Neural cell (in vitro differentiated cells): Measurements from ENCODE around the gene TRAF3. TPM values are rescaled to one million over a fixed set of nuclear protein-coding genes. Genes with fewer than 3 reads are reported as not detected.

Source experiments
- H2AFZ ChIP-seq: fragments of 200-600, 300-800 bp; sonication (generic), shearing (Covaris generic); 2 replicates; pipeline ENCODE4 v1.6.0; 2014; ENCODE audit warnings: low read depth, mild to moderate bottlenecking, antibody characterized with exemption, low read length, moderate library complexity
- H3F3A ChIP-seq: fragments of 200-600 bp; shearing (Covaris generic); 2 replicates; pipeline ENCODE4 v1.6.1; 2016; ENCODE audit warnings: mild to moderate bottlenecking, moderate library complexity, mixed read lengths, antibody characterized with exemption, low read length; ENCODE audit not compliant: insufficient read depth, poor library complexity, severe bottlenecking
- H3K27ac ChIP-seq: fragments of 200-600, 300-800 bp; sonication (generic), shearing (Covaris generic); 2 replicates; pipeline ENCODE4 v1.5.1; 2014; ENCODE audit warnings: mild to moderate bottlenecking, low read length, moderate library complexity
- H3K27me3 ChIP-seq: fragments of 300-800, 200-600 bp; sonication (generic), shearing (Covaris generic); 2 replicates; pipeline ENCODE4 v1.6.0; 2014; ENCODE audit warnings: mild to moderate bottlenecking, low read depth, low read length, moderate library complexity; ENCODE audit not compliant: insufficient read depth
- H3K36me3 ChIP-seq: fragments of 300-800, 200-600 bp; sonication (generic), shearing (Covaris generic); 2 replicates; pipeline ENCODE4 v1.5.1; 2014; ENCODE audit warnings: mild to moderate bottlenecking, antibody characterized with exemption, low read length, moderate library complexity; ENCODE audit not compliant: insufficient read depth
- H3K4me2 ChIP-seq: fragments of 300-800, 200-600 bp; sonication (generic), shearing (Covaris generic); 2 replicates; pipeline ENCODE4 v1.6.0; 2014; ENCODE audit warnings: mild to moderate bottlenecking, low read length
- H3K4me3 ChIP-seq: fragments of 300-800, 200-600 bp; sonication (generic), shearing (Covaris generic); 2 replicates; pipeline ENCODE4 v1.5.1; 2014; ENCODE audit warnings: mild to moderate bottlenecking, low read length, moderate library complexity
- H3K79me2 ChIP-seq: fragments of 200-600 bp; shearing (Covaris generic); replicated peaks from 2 replicates; pipeline ENCODE4 v1.6.0; 2014; ENCODE audit warnings: mild to moderate bottlenecking, low read length, moderate library complexity; ENCODE audit not compliant: insufficient read depth
- H3K9ac ChIP-seq: fragments of 300-800, 200-600 bp; sonication (generic), shearing (Covaris generic); 2 replicates; pipeline ENCODE4 v1.6.1; 2016; ENCODE audit warnings: mild to moderate bottlenecking, low read length, mixed read lengths
- H3K9me2 ChIP-seq: fragments of 200-600 bp; shearing (Covaris generic); 2 replicates; pipeline ENCODE4 v1.6.1; 2016; ENCODE audit warnings: mild to moderate bottlenecking, low read length, mixed read lengths; ENCODE audit not compliant: insufficient read depth
- H3K9me3 ChIP-seq: fragments of 200-600, 300-800 bp; sonication (generic), shearing (Covaris generic); 2 replicates; pipeline ENCODE4 v1.6.1; 2016; ENCODE audit warnings: mild to moderate bottlenecking, mixed run types, low read length, moderate library complexity, mixed read lengths
- H4K20me1 ChIP-seq: fragments of 200-600 bp; shearing (Covaris generic); 2 replicates; pipeline ENCODE4 v1.6.1; 2016; ENCODE audit warnings: mild to moderate bottlenecking, mixed run types; ENCODE audit not compliant: insufficient read depth
- CTCF ChIP-seq: fragments of 450-650 bp; IDR thresholded peaks from 2 replicates; pipeline ENCODE4 v1.5.1; 2014; ENCODE audit warnings: antibody characterized with exemption, mild to moderate bottlenecking, moderate library complexity; ENCODE audit not compliant: poor library complexity, severe bottlenecking
- EP300 ChIP-seq: fragments of 450-650 bp; conservative IDR thresholded peaks from 2 replicates; pipeline ENCODE4 v1.6.1; 2014; ENCODE audit warnings: antibody characterized with exemption, mild to moderate bottlenecking, moderate library complexity; ENCODE audit not compliant: poor library complexity, severe bottlenecking
- EZH2 ChIP-seq: fragments of 200-600, 300-800 bp; shearing (Covaris generic), sonication (generic); IDR thresholded peaks from 2 replicates; pipeline ENCODE4 v1.6.1; 2014; ENCODE audit warnings: antibody characterized with exemption, low read length, borderline replicate concordance, mild to moderate bottlenecking; ENCODE audit not compliant: insufficient read depth, poor library complexity, severe bottlenecking
- MXI1 ChIP-seq: fragments of 450-650 bp; conservative IDR thresholded peaks from 2 replicates; pipeline ENCODE4 v1.6.1; 2014; ENCODE audit warnings: antibody characterized with exemption, mild to moderate bottlenecking; ENCODE audit not compliant: poor library complexity, severe bottlenecking
- POLR2AphosphoS5 ChIP-seq: IDR thresholded peaks from 2 replicates; pipeline ENCODE4 v1.6.1; 2012
- RAD21 ChIP-seq: fragments of 450-650 bp; conservative IDR thresholded peaks from 2 replicates; pipeline ENCODE4 v1.6.1; 2014; ENCODE audit warnings: antibody characterized with exemption, mild to moderate bottlenecking, moderate library complexity
- REST ChIP-seq: IDR thresholded peaks from 2 replicates; pipeline ENCODE4 v1.6.1; 2012; ENCODE audit warnings: borderline replicate concordance
- SMC3 ChIP-seq: fragments of 450-650 bp; conservative IDR thresholded peaks from 2 replicates; pipeline ENCODE4 v1.6.1; 2014; ENCODE audit warnings: antibody characterized with exemption, mild to moderate bottlenecking, moderate library complexity; ENCODE audit not compliant: poor library complexity
- TAF1 ChIP-seq: IDR thresholded peaks from 2 replicates; pipeline ENCODE4 v1.6.1; 2012; ENCODE audit warnings: low read depth
- polyA plus RNA-seq: library from polyadenylated mRNA; depleted of rRNA; stranded (reverse); fragments of >200 nt; gene quantifications from 2 replicates; pipeline ENCODE4 v1.2.3, GENCODE V29; 2014

The TRAF3 gene
- polyA plus RNA-seq, 1 donor from 2014 or later, result 13.3 TPM

GRCh38 chr14:102933618-102934231, 156.5 kb downstream of the TRAF3 start:
- H4K20me1 ChIP-seq, result no peaks in the 10 kb centered on the region

GRCh38 chr14:102935756-102936155, 158.5 kb downstream of the TRAF3 start:
- H3K27ac ChIP-seq, result no peak overlapping the region
- no peaks in the 10 kb centered on the region for H3K9me3 ChIP-seq
- H3K9me2 ChIP-seq, result no peaks in the 10 kb centered on the region
- H3F3A ChIP-seq, result no peaks in the 10 kb centered on the region
- peaks cover 8% of the 10 kb centered on the region for H3K27me3 ChIP-seq
- no peak for TF ChIP-seq EP300
- H3K79me2 ChIP-seq, result no peaks in the 10 kb centered on the region
- H3K9ac ChIP-seq, result no peak overlapping the region
- no peaks in the 10 kb centered on the region for H3K36me3 ChIP-seq
- H4K20me1 ChIP-seq, result no peaks in the 10 kb centered on the region
- H3K4me3 ChIP-seq, result no peak overlapping the region
- H2AFZ ChIP-seq, result no peak overlapping the region
- no peak overlapping the region for H3K4me2 ChIP-seq

More at GRCh38 chr14:102933618-102934231, 156.5 kb downstream of the TRAF3 start:
- Histone ChIP-seq H2AFZ (no peak overlapping the region), H3K36me3 (no peaks in the 10 kb centered on the region), H3K27ac (no peak overlapping the region), H3K9me2 (no peaks in the 10 kb centered on the region), H3K4me2 (no peak overlapping the region), H3K27me3 (peaks cover 26% of the 10 kb centered on the region), H3K9ac (no peak overlapping the region), H3K4me3 (no peak overlapping the region), H3F3A (no peaks in the 10 kb centered on the region), H3K79me2 (no peaks in the 10 kb centered on the region), H3K9me3 (no peaks in the 10 kb centered on the region)
- TF ChIP-seq EZH2, result no peak
- no peak for TF ChIP-seq RAD21
- TF ChIP-seq TAF1, result no peak
- no peak for TF ChIP-seq EP300
- TF ChIP-seq CTCF, result no peak
- no peak for TF ChIP-seq REST
- no peak for TF ChIP-seq MXI1
- TF ChIP-seq POLR2AphosphoS5, result no peak
- no peak for TF ChIP-seq SMC3
